ENCODE results near the gene CUX1. TPM values are rescaled to one million over a fixed set of nuclear protein-coding genes. Genes with fewer than 3 reads are reported as not detected.
A peak's percentile ranks its signal among the peaks of the same experiment; 100 is the strongest.

CUX1 gene
- total and polyA plus RNA-seq, 2 donors (not counting 1 experiment from before 2014, with no cell fraction given): 10.8 to 86.5 TPM

DNA sequence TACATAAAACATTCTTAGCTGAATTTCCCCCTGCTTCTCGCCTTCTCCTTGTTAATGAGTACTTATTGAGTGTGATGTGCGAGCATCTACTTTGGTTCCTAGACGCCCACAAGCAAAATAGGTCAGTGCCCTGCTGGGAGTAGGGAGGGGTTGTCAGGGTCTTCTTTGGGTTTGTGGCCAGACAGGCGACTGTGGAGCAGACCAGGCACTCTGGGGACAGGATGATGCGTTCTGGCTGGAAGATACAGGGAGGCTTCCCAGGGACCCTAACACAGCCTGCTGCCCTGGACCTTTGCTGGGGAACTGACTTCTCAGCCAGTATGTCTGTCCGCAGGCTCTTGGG is 227.2 kb downstream of the CUX1 start:
- no peaks in the 10 kb centered on the region for H3K9me3 ChIP-seq (ENCODE audit: control extremely low read depth in 1 of 3, control insufficient read depth in 2 of 3, insufficient read depth in 1 of 3, low read length in 2 of 3)
- peak overlapping the region; percentile 36 for H3K4me2 ChIP-seq (replicated peaks; ENCODE audit: low read depth, low read length, poor library complexity, severe bottlenecking)
- no peak overlapping the region for H2AFZ ChIP-seq (ENCODE audit: insufficient read depth, low read depth, low read length, poor library complexity, severe bottlenecking)
- H3K27me3 ChIP-seq (replicated peaks in 1 of 4; ENCODE audit: control extremely low read depth in 1 of 4, control insufficient read depth in 3 of 4, insufficient read depth in 4 of 4, low read length in 3 of 4): peaks cover 0 to 3% (median 0%) of the 10 kb centered on the region in 4 experiments
- H3K4me1 ChIP-seq (ENCODE audit: control insufficient read depth in 2 of 2, insufficient read depth in 2 of 2, low read length in 2 of 2): peaks cover 8 to 13% of the 10 kb centered on the region in 2 donors
- H3K27ac ChIP-seq (ENCODE audit: low read length in 2 of 2): no peak overlapping the region
- Mint-ChIP-seq H3K9me3 (ENCODE audit: insufficient read depth) (no peaks in the 10 kb centered on the region), H3K4me1 (peaks cover 36% of the 10 kb centered on the region), H3K27me3 (peaks cover 3% of the 10 kb centered on the region), H3K4me3 (peak overlapping the region; percentile 6), H3K27ac (no peak overlapping the region)
- ChIA-PET POLR2A (interaction anchor here (0.7 kb wide), 1 partner anchor 38 kb away, joined by 4 read pairs; no protein-coding TSS in a partner anchor), CTCF (interaction anchor here (1.6 kb wide), 1 partner anchor 9 kb away, joined by 6 read pairs; no protein-coding TSS in a partner anchor)
- WGBS (ENCODE audit: insufficient coverage): 88% methylated on average over 4 of the region's 6 CpGs
- peaks cover 30% of the 10 kb centered on the region for H4K20me1 ChIP-seq (ENCODE audit: control insufficient read depth, insufficient read depth, low read length, poor library complexity, severe bottlenecking)
- H3K36me3 ChIP-seq (replicated peaks in 1 of 2; ENCODE audit: control extremely low read depth in 1 of 2, control insufficient read depth in 1 of 2, extremely low read depth in 1 of 2, insufficient read depth in 2 of 2, low read length in 1 of 2): peaks cover 0 to 2% of the 10 kb centered on the region in 2 experiments
- TF ChIP-seq, protein P1, sequence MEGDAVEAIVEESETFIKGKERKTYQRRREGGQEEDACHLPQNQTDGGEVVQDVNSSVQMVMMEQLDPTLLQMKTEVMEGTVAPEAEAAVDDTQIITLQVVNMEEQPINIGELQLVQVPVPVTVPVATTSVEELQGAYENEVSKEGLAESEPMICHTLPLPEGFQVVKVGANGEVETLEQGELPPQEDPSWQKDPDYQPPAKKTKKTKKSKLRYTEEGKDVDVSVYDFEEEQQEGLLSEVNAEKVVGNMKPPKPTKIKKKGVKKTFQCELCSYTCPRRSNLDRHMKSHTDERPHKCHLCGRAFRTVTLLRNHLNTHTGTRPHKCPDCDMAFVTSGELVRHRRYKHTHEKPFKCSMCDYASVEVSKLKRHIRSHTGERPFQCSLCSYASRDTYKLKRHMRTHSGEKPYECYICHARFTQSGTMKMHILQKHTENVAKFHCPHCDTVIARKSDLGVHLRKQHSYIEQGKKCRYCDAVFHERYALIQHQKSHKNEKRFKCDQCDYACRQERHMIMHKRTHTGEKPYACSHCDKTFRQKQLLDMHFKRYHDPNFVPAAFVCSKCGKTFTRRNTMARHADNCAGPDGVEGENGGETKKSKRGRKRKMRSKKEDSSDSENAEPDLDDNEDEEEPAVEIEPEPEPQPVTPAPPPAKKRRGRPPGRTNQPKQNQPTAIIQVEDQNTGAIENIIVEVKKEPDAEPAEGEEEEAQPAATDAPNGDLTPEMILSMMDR (IDR thresholded peaks at IDR 0.05): no peak
- no peak for TF ChIP-seq EZH2 (IDR thresholded peaks at IDR 0.05; ENCODE audit: borderline replicate concordance, insufficient read depth, low read depth, low read length, poor library complexity, severe bottlenecking)
- ATAC-seq (ENCODE audit: low read depth) (no peak), DNase-seq (no peak)
- peaks cover 21% of the 10 kb centered on the region for H3K79me2 ChIP-seq (ENCODE audit: control insufficient read depth, insufficient read depth, low read length)
- H3K4me3 ChIP-seq (ENCODE audit: control extremely low read depth in 1 of 5, extremely low read depth in 1 of 5, insufficient read depth in 1 of 5, low read depth in 2 of 5, low read length in 4 of 5): no peak overlapping the region
- intact Hi-C loops (cut with micrococcal nuclease): no loop called here
- H3K9ac ChIP-seq (ENCODE audit: low read length): no peak overlapping the region

DNA sequence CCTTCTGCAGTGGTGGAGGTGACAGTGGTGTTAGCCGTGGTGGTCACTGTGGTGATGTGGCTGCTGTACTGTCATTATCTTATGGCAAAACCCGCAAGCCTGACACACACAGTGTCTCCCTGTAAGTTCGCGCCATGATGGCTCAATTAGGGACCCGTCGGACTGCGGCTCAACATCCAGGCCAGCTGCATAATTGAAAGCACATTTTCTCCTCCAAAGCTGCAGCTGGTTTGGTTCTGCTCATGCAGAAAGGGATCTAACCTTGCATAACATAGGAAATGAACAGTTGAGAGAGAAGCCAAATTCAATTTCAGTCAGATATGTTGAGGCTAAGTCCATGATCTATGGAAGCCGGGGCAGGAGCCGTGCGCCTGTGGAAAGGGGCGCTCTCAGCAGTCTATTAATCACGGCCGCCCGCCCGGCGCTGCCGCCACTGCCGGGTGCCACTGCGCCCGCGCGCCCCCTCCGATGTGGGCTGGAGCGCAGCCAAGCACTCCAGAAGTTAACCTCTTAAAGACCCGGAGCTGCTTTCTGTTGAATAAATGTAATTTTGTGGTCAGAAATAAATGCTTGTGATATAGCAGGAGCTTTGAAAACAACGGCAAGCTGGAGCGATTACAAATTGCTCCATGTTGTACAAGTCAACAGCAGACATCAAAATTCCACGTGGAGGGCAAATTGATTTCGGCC is 227.7 kb downstream of the CUX1 start:
- H3K36me3 ChIP-seq (replicated peaks in 1 of 2; ENCODE audit: control extremely low read depth in 1 of 2, control insufficient read depth in 1 of 2, extremely low read depth in 1 of 2, insufficient read depth in 2 of 2, low read length in 1 of 2): peaks cover 0 to 2% of the 10 kb centered on the region in 2 experiments

More for the DNA sequence above, 227.7 kb downstream of the CUX1 start:
- Histone ChIP-seq H3K4me3 (ENCODE audit: control extremely low read depth in 1 of 5, extremely low read depth in 1 of 5, insufficient read depth in 1 of 5, low read depth in 2 of 5, low read length in 4 of 5) (no peak overlapping the region), H3K9ac (ENCODE audit: low read length) (no peak overlapping the region), H4K20me1 (ENCODE audit: control insufficient read depth, insufficient read depth, low read length, poor library complexity, severe bottlenecking) (peaks cover 30% of the 10 kb centered on the region), H3K27me3 (replicated peaks in 1 of 4; ENCODE audit: control extremely low read depth in 1 of 4, control insufficient read depth in 3 of 4, insufficient read depth in 4 of 4, low read length in 3 of 4) (peaks cover 0 to 3% (median 0%) of the 10 kb centered on the region in 4 experiments), H2AFZ (ENCODE audit: insufficient read depth, low read depth, low read length, poor library complexity, severe bottlenecking) (no peak overlapping the region), H3K4me1 (ENCODE audit: control insufficient read depth in 2 of 2, insufficient read depth in 2 of 2, low read length in 2 of 2) (peaks cover 8 to 13% of the 10 kb centered on the region in 2 donors), H3K9me3 (ENCODE audit: control extremely low read depth in 1 of 3, control insufficient read depth in 2 of 3, insufficient read depth in 1 of 3, low read length in 2 of 3) (no peaks in the 10 kb centered on the region), H3K4me2 (replicated peaks; ENCODE audit: low read depth, low read length, poor library complexity, severe bottlenecking) (peak overlapping the region; percentile 36), H3K27ac (ENCODE audit: low read length in 2 of 2) (no peak overlapping the region), H3K79me2 (ENCODE audit: control insufficient read depth, insufficient read depth, low read length) (peaks cover 26% of the 10 kb centered on the region)
- Mint-ChIP-seq H3K4me1 (peaks cover 36% of the 10 kb centered on the region), H3K27ac (no peak overlapping the region), H3K27me3 (peaks cover 3% of the 10 kb centered on the region), H3K9me3 (ENCODE audit: insufficient read depth) (no peaks in the 10 kb centered on the region), H3K4me3 (peak overlapping the region; percentile 62)
- WGBS (ENCODE audit: insufficient coverage): 16% methylated on average over 27 of the region's 29 CpGs
- ChIA-PET CTCF (interaction anchor here (0.9 to 1.6 kb wide), 2 partner anchors 9 to 187 kb away, joined by 3 to 6 read pairs; no protein-coding TSS in a partner anchor), POLR2A (interaction anchor here (0.7 kb wide), 1 partner anchor 38 kb away, joined by 4 read pairs; no protein-coding TSS in a partner anchor)
- DNase-seq: no peak
- TF ChIP-seq, protein P1 (IDR thresholded peaks at IDR 0.05): no peak
- no peak for TF ChIP-seq EZH2 (IDR thresholded peaks at IDR 0.05; ENCODE audit: borderline replicate concordance, insufficient read depth, low read depth, low read length, poor library complexity, severe bottlenecking)
- no peak for ATAC-seq (ENCODE audit: low read depth)
- intact Hi-C loops (cut with micrococcal nuclease): no loop called here
